Suppressor macrophage treated with lipopolysaccharide for 4 hours (primary cell): ENCODE measurements around the gene SOX1.

Experiments used
- DNase-seq: peaks from one replicate; pipeline ENCODE4 v3.0.0-alpha.2; 2020

SOX1 gene

DNA sequence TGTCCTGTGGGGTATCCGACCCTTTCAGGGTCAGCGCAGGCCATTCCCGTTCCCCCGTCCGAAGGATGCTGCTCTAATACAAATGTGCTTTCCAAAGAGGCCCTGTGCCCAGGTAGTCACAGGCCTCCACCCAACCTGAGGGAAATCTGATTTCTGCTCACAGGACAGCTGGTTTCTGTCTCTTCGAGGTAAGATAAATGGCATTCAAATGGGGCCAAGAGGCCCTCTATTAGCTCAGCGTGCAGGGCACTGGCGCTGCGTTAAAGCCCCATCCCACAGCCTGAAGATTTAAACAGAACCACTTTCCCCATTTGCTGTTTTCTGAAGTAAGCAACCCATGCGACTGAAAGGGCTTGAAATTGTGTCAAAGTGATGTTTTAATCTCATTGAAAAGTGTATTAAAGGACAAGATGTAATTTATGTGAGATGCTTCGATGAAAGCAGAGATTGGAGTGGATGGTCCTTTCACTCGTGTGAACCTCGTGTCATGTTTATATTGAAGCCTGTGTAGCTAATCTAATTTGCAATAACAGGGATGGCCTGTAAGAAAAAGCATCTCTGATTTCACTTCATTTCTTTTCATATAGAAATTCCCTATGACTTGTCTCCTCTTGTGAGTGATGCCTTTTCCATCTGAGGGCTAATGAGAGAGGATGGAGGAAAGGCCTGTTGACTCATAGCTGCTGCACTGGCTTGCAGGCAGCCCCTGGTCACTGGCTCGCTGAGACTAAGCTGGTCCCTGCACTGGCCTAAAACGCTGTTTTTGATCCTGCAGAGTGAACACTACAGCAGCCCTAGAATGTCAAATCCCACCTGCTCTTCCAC is 7.3 kb upstream of the SOX1 start:
- DNase-seq: no peak

DNA sequence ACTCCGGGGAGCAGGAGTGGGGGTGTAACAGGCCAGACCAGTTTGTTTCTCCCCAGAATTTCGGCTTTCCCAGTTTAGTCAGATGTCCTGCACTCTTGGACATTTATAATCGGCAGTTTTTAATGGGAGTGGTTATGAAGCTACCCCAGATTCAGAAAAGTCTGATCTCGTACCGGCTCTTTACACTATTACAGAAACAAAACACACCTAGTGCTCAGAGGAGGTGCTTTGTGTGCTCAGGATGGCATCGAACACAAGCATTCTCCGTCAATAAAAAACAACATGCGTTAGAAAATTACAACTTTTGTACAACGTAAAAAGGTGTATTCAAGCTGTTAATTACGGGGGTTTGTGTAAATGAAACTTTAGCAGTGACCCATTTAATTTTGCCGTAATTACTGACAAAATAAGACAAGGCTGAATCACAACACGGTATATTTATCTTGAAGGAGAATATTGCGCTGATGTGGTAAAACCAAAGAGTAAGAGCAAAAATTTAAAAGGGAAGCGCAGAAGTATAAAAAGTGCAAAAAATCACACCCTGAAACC is 6.6 kb upstream of the SOX1 start:
- no peak for DNase-seq

GRCh38 chr13:112060899-112061366 is 6.0 kb upstream of the SOX1 start:
- DNase-seq: no peak

DNA sequence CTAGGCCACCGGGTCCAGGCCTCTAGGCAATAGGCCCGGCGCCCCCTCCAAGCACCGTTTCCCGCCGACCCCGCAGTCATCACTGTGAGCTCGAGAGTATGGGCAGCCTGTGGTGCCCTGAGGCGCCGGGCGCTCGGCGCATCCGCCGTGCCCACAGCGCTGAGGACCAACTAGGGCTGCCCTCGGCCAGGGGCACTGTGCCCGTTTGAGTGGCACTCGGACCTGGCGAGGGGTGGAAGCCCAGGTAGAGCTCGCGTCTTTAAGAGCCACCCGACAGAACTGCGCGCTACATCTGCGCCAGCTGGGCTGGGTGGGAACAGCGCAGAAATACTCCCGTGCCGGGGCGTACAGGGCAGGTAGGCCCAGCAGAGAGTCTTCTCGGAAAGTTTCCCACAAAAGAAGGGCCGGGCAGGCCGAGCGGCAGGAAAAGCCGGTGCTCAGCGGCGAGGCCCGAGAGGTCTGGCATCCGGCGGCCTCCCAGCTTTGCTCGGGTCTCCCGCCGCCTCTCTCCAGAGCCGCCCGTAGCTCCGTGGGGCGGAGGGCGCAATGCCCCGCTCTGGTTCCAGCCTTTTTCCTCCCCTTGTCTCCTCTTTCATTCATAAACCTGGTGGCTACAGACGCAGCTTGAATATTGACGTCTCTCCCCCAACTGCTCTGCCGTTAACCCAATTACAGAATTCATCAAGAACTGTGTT is 5.4 kb upstream of the SOX1 start:
- no peak for DNase-seq

DNA sequence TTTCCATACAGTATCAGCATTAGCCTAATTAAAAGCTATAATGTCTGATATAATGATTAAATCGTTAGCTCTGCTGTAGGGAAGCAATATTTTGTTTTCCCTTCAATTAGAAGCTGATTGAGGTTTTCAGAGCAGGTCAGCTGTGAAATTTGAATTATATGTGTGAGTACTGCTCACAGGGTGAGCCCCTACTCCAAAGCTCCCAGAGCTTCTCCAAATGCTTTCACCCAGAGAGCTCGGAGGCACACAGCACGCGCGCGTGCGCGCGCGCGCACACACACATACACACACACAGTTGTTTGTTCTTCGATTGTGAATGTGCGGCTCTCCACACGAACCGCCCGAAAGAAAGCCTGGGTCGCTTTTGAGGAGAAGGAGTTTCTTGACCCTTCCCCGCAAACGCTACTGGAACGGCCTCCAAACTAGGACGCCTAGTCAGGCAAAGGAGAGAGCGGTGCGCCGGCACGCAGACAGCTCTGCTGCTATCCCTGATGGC is 4.8 kb upstream of the SOX1 start:
- DNase-seq: no peak

DNA sequence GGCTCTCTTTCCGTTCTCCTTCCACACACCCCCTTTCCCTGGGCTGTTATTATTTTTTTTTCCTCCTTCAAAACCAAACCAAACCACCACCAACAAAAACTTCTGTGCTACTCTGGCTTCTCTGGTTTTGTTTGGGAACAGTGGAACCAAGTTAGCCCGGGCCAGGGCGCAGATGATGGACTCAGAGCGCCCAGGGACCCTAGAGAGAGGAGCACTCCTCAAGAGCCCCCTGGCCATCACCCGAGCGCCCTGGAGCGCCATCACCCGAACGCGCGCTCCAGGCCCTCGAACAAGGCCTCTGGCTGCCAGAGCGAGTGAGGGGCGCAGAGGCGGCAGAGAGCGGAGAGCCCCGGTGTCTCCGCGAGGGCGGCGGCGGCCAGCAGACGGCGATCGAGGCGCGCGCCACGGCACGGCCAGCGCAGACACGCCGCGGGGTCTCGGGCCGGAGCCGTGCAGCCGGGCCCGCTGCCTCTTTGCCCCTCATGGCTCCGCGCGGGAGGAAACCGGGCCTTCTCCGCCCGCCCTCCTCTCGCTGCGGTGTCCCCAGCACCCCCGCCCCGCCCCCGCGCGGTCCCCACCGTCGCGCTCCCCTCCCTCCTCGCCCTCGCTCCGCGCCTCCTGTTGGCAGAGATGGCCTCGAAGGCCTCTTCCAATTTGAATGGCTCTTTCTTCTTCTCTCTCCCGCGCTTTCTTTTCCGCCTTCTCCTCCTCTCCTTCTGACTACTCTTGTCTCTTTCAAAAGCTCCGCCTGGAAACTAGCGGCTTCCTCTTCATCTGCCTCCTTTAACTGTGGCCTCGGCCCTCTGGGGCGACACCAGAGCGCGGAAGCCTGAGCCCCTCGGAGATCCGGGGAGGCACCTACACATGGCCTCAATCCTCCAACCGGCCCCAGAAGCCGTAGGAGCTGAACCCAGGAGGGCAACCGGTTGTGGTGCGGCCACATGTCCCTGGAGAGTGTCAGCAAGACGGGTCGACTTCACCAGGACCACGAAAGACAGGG is 4.1 kb upstream of the SOX1 start:
- DNase-seq: no peak

DNA sequence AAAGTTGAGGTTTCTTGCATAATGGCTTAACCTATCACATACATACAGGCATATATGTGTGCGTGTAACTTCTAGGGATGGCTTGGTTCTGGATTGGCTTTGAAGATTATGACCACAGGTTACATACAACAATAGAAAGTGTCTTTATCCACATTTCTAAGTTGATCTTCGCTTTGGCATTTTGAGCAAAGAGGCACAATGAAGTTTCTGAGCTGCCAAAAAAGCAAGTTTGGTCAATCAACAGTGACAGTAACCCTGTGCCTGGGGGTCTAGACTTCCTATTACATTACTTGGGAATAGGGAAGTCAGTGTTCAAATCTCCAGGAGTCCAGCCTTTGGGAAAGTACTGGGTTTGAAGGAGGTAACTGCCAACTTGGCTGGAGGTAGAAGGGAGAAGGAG is 3.1 kb upstream of the SOX1 start:
- no peak for DNase-seq

GRCh38 chr13:112064222-112064621 is 2.7 kb upstream of the SOX1 start:
- DNase-seq: no peak

- no peak for DNase-seq
Measured at GRCh38 chr13:112065521-112065866, 1.5 kb upstream of the SOX1 start.

DNA sequence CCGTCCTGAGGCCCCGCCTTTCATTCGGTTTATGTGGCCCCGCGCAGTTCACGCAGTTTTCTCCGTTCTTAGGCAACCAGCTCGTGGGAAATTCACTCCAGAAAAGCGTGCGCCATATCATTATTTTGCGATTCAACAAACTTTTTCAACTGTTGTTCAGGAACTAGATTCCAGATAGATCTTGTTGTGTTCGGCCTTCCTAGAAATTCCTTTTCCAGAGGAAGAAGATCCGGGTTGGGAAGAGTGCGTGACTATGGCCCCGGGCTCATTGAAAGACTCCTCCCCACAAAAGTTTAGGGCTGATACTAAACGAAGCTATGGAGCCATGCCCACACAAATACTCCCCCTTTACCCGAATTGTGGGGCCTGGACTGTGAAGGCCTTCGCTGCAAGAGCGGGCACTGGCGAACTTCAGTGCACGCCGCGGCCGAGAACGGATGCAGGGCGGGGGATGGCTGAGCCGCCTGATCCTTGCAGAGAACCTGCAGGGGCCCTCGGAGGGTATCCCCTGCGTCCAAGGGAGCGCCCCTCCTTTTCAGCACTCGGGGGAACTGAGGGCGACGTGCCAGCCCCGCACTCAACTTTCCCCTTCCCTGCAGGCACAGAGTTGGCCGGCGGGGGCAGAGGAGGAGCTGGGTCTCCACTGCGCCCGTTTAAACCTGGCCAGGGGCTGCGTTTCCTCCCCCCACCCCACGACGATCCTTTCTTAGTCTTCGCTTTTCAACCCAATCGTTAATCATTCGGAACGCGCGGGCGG is 904 bp upstream of the SOX1 start:
- DNase-seq: no peak

DNA sequence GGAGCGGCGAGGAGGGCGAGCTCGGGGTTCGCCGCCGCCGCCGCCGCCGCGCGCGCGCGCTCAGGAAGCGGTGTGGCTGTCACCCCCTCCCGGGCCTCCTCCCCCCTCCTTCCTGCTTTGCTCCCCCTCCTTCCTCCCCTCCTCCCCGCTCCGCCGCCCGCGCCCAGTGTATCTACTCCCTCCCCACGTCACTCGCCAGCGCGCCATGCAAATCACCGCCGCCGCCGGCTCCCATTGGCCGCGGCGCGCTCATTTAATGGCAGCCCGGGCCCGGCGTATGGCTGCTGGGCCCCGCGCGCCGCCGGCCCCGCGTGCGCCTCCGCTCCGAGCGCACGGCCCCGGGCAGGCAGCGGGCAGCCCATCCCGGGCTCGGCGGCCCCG is 335 bp upstream of the SOX1 start:
- DNase-seq: peak; percentile 5

GRCh38 chr13:112067871-112068539 is 1.1 kb downstream of the SOX1 start:
- no peak for DNase-seq

DNA sequence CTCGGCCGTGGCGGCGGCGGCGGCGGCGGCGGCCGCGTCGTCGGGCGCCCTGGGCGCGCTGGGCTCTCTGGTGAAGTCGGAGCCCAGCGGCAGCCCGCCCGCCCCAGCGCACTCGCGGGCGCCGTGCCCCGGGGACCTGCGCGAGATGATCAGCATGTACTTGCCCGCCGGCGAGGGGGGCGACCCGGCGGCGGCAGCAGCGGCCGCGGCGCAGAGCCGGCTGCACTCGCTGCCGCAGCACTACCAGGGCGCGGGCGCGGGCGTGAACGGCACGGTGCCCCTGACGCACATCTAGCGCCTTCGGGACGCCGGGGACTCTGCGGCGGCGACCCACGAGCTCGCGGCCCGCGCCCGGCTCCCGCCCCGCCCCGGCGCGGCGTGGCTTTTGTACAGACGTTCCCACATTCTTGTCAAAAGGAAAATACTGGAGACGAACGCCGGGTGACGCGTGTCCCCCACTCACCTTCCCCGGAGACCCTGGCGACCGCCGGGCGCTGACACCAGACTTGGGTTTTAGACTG is 1.7 kb downstream of the SOX1 start:
- no peak for DNase-seq

- no peak for DNase-seq
Measured at GRCh38 chr13:112069061-112069844, 2.3 kb downstream of the SOX1 start.

DNA sequence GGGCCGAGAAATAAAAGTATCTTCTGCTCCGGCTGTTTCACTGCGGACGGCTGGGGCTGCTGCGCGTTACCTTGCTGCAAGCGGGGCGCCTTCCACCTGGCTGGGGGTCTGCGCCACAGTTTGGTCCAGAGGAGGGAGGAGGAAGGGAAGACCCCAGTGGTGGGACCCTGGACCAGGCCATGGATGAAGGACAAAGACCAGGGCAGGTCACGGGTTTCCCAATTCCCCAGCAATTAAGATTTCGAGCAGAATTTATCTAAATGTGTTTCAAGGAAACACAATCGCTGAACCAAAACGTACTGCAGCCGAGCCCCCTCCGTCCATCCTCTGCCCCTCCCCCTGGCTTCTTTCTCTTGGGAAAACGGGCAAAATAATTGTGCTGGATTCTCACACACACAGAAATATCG is 2.9 kb downstream of the SOX1 start:
- no peak for DNase-seq

DNA sequence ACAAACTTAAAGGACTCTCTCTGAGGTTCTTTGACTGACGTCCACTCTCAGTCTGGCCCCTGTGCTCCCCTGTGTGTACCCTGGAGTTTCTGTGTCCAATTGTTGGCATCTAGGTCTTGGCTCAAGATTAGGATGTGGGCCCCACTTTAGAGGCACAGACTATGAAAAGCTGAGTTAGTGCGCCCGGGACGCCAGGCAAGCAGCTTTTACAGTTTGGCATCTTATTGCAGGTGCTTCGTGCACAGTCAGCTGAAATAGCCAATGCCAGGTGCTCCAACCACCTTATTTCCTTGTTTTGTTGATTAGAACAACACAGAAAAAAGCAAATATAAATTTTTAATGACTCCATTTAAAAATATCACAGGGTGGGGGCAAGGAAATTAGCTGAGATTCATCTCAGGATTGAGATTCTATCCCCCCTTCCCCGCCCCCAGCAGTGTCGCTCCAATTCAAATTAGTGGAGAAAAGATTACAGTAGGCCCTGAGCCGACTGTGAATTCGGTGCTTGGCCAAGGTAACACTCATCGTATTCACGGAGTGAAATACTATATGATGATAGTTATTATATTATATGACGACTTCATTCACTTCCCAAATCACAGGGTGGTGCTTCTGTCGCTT is 4.3 kb downstream of the SOX1 start:
- DNase-seq: no peak

DNA sequence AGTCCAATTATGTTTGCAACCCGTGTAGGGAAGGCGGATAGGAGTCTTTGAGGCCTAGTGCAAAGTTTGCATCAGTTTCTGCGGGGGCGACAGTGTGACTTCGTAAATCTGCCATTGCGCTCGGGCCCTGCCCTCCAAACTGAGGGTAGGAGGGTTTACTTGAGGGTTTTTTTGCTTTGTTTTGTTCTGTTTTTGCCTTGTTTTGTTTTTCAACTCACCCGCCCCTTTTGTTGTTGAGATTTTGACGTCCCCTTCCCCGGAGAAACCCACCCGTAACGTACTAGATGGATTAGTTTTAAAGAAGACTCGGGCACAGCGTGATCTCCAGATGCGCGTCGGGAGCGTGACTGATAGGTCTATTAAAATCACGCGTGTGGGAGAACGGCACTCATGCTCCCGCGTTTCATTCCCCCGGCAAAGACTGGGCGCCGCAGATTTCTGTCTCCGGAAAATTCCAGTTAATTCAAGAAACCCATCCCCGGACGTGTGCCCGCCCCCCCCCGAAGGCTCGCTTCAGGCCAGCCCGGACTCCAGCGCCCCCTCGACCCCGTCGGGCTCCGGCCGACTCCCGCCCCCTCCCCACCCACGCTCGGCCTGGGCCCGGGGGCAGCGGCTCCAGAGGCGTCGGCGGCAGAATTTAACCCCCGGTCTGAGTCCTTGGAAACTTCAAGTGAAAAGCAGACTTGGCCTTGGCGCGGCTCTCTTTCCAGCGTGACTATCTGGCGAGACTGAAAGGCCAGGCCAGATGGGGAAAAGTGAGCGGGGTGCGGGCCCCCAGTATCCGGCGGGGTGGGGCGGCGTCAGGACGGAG is 5.0 kb downstream of the SOX1 start:
- no peak for DNase-seq

- DNase-seq: no peak
Measured at GRCh38 chr13:112072534-112073244, 5.7 kb downstream of the SOX1 start.
